Panc1 (cell line): ENCODE data around the gene KIF26B. TPM values are rescaled to one million over a fixed set of nuclear protein-coding genes. Genes with fewer than 3 reads are reported as not detected.

ENCODE experiments used
- ATAC-seq: fragments of 200-7000 bp; cut with Tn5 transposase; 2 replicates; pipeline ENCODE4 v1.9.1; 2020; ENCODE audit warnings: mild to moderate bottlenecking, moderate library complexity
- BruUV-seq: library from RNA; stranded (reverse); fragments of 400-500 nt; replicated peaks from 2 replicates; lab custom pipeline; 2021; lab: Mats Ljungman, UMichigan
- CTCF ChIA-PET: fragments of 300-600 bp; sonication (Branson Sonifier 250); formaldehyde crosslinking; loops from one replicate; lab custom pipeline; 2022; ENCODE audit warnings: antibody characterized with exemption; lab: Charles Lee
- POLR2A ChIA-PET: fragments of 300-600 bp; sonication (Branson Sonifier 250); formaldehyde crosslinking; loops from one replicate; lab custom pipeline; 2022; ENCODE audit warnings: antibody characterized with exemption; lab: Charles Lee
- DNase-seq: peaks from one replicate; pipeline ENCODE4 v3.0.0-alpha.2; 2010; ENCODE audit warnings: low read depth, low spot score
- H3K27ac ChIP-seq: 2 replicates; pipeline ENCODE4 v1.5.1; 2011; ENCODE audit warnings: mild to moderate bottlenecking, low read length, inconsistent platforms
- H3K27me3 ChIP-seq: fragments of 200-500 bp; sonication (Bioruptor generic); 2 replicates; pipeline ENCODE4 v1.6.0; 2014; ENCODE audit warnings: low read length, inconsistent platforms; ENCODE audit not compliant: control insufficient read depth, insufficient read depth
- H3K36me3 ChIP-seq: fragments of 200-500 bp; sonication (Bioruptor generic); 2 replicates; pipeline ENCODE4 v1.5.1; 2014; ENCODE audit warnings: inconsistent platforms, mild to moderate bottlenecking, low read length, moderate library complexity; ENCODE audit not compliant: control insufficient read depth, insufficient read depth
- H3K4me1 ChIP-seq: 2 replicates; pipeline ENCODE4 v1.5.1; 2011; ENCODE audit warnings: inconsistent platforms, mild to moderate bottlenecking, low read length, moderate library complexity; ENCODE audit not compliant: control insufficient read depth, insufficient read depth
- H3K4me3 ChIP-seq, 2 experiments: 2 replicates each; pipeline ENCODE4 v1.5.1; 2011 to 2012; ENCODE audit warnings: low read depth in 2 of 2, low read length in 2 of 2, mild to moderate bottlenecking in 2 of 2, inconsistent platforms in 1 of 2, moderate library complexity in 1 of 2
- H3K9me3 ChIP-seq: fragments of 200-500 bp; sonication (Bioruptor generic); 2 replicates; pipeline ENCODE4 v1.5.1; 2014; ENCODE audit warnings: low read depth, mild to moderate bottlenecking, inconsistent platforms, low read length, moderate library complexity; ENCODE audit not compliant: control insufficient read depth, insufficient read depth
- POLR2AphosphoS5 ChIP-seq: IDR thresholded peaks from 2 replicates; pipeline ENCODE4 v1.6.1; 2012; ENCODE audit warnings: mild to moderate bottlenecking, low read depth, low read length, moderate library complexity
- REST ChIP-seq, 2 experiments: IDR thresholded peaks; 2 replicates each; pipeline ENCODE4 v1.6.1; 2011 to 2012; ENCODE audit warnings: low read depth in 2 of 2, control low read depth in 1 of 2, low read length in 1 of 2, mild to moderate bottlenecking in 1 of 2, moderate library complexity in 1 of 2; ENCODE audit not compliant: insufficient read depth in 1 of 2
- SIN3A ChIP-seq: IDR thresholded peaks from 2 replicates; pipeline ENCODE4 v1.6.1; 2012; ENCODE audit warnings: low read depth, mild to moderate bottlenecking, low read length, moderate library complexity, borderline replicate concordance; ENCODE audit not compliant: insufficient read depth
- TCF7L2 ChIP-seq: IDR thresholded peaks from 2 replicates; pipeline ENCODE4 v1.6.1; 2011; ENCODE audit warnings: mild to moderate bottlenecking, low read depth, low read length, inconsistent platforms
- in situ Hi-C: cut with HindIII; loops from 2 replicates; pipeline ENCODE4 v1.10.0; 2016; ENCODE audit warnings: low sequenced_read_pairs, low pct_unique_long_range_greater_than_20kb
- intact Hi-C: fragments of 100-400 bp; cut with micrococcal nuclease; formaldehyde crosslinking; loops from one replicate; pipeline ENCODE4 v1.10.0; 2022; ENCODE audit not compliant: unreplicated experiment
- total RNA-seq: library from RNA; stranded (reverse); gene quantifications from one replicate; pipeline ENCODE4 v1.2.1, GENCODE V29; 2021; ENCODE audit not compliant: unreplicated experiment
- TF ChIP-seq, protein P1 (sequence below): fragments of 450-650 bp; IDR thresholded peaks from 2 replicates; pipeline ENCODE4 v1.5.1; 2017; ENCODE audit warnings: mild to moderate bottlenecking

KIF26B gene
- total RNA-seq, 1 experiment from 2014 or later, result 0.33 TPM

DNA sequence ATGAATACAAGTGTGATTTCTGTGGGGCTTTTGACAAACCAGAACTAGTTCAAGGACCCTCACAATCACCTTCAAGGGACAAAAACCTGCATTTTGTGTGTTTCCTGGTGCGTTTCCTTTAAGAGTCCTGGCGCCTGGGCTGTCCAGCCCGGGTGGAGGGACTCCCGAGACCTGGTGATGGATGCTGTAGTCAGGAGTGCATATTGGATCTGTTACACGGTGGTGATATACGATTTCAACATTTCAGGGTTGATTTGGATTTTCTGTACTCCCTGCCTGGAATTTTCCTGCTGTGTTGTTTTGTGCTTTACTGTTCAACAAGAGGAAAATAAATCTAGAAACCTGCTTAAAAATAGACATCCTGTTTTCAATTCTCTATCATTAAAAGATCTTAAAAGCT lies 162.0 kb downstream of the KIF26B start:
- Histone ChIP-seq H3K27ac (no peak overlapping the region), H3K27me3 (peaks cover 2% of the 10 kb centered on the region; the same call in 1 of the 2 replicates), H3K36me3 (no peaks in the 10 kb centered on the region), H3K9me3 (no peaks in the 10 kb centered on the region), H3K4me3 (no peak overlapping the region), H3K4me1 (no peaks in the 10 kb centered on the region)
- DNase-seq, result no peak
- no peak for ATAC-seq
- TF ChIP-seq SIN3A (no peak), REST (IDR thresholded peaks at IDR 0.05; ENCODE audit: insufficient read depth in 1 of 2, low read depth in 2 of 2, low read length in 1 of 2) (no peak), POLR2AphosphoS5 (no peak), TCF7L2 (no peak)
- TF ChIP-seq, protein P1, sequence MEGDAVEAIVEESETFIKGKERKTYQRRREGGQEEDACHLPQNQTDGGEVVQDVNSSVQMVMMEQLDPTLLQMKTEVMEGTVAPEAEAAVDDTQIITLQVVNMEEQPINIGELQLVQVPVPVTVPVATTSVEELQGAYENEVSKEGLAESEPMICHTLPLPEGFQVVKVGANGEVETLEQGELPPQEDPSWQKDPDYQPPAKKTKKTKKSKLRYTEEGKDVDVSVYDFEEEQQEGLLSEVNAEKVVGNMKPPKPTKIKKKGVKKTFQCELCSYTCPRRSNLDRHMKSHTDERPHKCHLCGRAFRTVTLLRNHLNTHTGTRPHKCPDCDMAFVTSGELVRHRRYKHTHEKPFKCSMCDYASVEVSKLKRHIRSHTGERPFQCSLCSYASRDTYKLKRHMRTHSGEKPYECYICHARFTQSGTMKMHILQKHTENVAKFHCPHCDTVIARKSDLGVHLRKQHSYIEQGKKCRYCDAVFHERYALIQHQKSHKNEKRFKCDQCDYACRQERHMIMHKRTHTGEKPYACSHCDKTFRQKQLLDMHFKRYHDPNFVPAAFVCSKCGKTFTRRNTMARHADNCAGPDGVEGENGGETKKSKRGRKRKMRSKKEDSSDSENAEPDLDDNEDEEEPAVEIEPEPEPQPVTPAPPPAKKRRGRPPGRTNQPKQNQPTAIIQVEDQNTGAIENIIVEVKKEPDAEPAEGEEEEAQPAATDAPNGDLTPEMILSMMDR, result no peak
- ChIA-PET CTCF (no interaction called here), POLR2A (no interaction called here)
- intact Hi-C loops, result no loop called here
- in situ Hi-C loops, result no loop called here
- no TSS peak for BruUV-seq

DNA sequence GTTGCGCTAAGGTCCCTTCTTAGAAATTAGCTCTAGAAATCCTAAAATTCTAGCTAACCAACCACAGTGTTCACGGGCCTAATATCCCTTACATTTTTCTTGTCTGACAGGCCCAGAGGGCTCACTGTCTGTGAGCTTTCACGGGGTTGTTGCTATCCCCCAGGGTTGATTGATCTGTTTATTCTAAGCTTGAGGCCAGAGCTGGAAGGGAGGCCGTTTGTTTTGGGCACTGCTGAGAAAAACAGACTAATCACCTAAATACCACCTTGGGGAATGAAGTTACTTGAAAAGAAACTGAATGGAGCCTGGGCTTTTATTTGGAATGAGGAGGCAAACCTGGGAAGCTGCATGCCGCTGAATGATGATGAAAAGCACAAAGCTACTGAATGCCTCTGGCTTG lies 162.4 kb downstream of the KIF26B start:
- H3K27me3 ChIP-seq, result peaks cover 2% of the 10 kb centered on the region; the same call in 1 of the 2 replicates
- intact Hi-C loops, result no loop called here
- in situ Hi-C loops, result no loop called here

More for the DNA sequence above, 162.4 kb downstream of the KIF26B start:
- Histone ChIP-seq H3K9me3 (no peaks in the 10 kb centered on the region), H3K27ac (no peak overlapping the region), H3K4me1 (no peaks in the 10 kb centered on the region), H3K4me3 (no peak overlapping the region), H3K36me3 (no peaks in the 10 kb centered on the region)
- BruUV-seq, result no TSS peak
- ATAC-seq (no peak), DNase-seq (no peak)
- ChIA-PET CTCF (no interaction called here), POLR2A (no interaction called here)
- TF ChIP-seq POLR2AphosphoS5, result no peak
- TF ChIP-seq SIN3A, result no peak
- TF ChIP-seq TCF7L2, result no peak
- no peak for TF ChIP-seq REST (IDR thresholded peaks at IDR 0.05; ENCODE audit: insufficient read depth in 1 of 2, low read depth in 2 of 2, low read length in 1 of 2)
- TF ChIP-seq, protein P1, result no peak
